Measurements from ENCODE around the gene LYZL1. TPM values are rescaled to one million over a fixed set of nuclear protein-coding genes. Genes with fewer than 3 reads are reported as not detected.

LYZL1 gene
- total RNA-seq, 1 experiment from 2014 or later = not detected

- H3K9me3 Mint-ChIP-seq (ENCODE audit: unreplicated experiment) = peaks cover 14% of the 10 kb centered on the region
- CTCF ChIA-PET = interaction anchor here (0.6 to 1.5 kb wide), 4 partner anchors 30 to 1202 kb away, joined by 3 to 6 read pairs (median 3); no protein-coding TSS in a partner anchor
These were observed 56.5 kb downstream of the LYZL1 start for GRCh38 chr10:29345144-29345909.

GRCh38 chr10:29345910-29346209, 57.0 kb downstream of the LYZL1 start:
- H3K4me1 Mint-ChIP-seq (ENCODE audit: insufficient read depth, unreplicated experiment) = peaks cover 4% of the 10 kb centered on the region
- H3K4me3 Mint-ChIP-seq (ENCODE audit: unreplicated experiment) = no peak overlapping the region
- intact Hi-C loops (cut with micrococcal nuclease) = no loop called here
- H3K9me3 Mint-ChIP-seq (ENCODE audit: unreplicated experiment) = peaks cover 14% of the 10 kb centered on the region
- POLR2A ChIA-PET = no interaction called here
- no TSS peak for BruUV-seq (replicated peaks)
- no peaks in the 10 kb centered on the region for H3K36me3 Mint-ChIP-seq (ENCODE audit: insufficient read depth, unreplicated experiment)
- CTCF ChIA-PET = interaction anchor here (0.6 to 1.5 kb wide), 4 partner anchors 30 to 1201 kb away, joined by 3 to 6 read pairs (median 3); no protein-coding TSS in a partner anchor
- H3K27me3 Mint-ChIP-seq (ENCODE audit: insufficient read depth, unreplicated experiment) = peaks cover 29% of the 10 kb centered on the region
- H3K27ac Mint-ChIP-seq (ENCODE audit: low read depth, unreplicated experiment) = no peak overlapping the region
- no peak for TF ChIP-seq CTCF (IDR thresholded peaks at IDR 0.05; ENCODE audit: unreplicated experiment)
- no peak for DNase-seq (ENCODE audit: unreplicated experiment)

More at GRCh38 chr10:29345144-29345909, 56.5 kb downstream of the LYZL1 start:
- POLR2A ChIA-PET = no interaction called here
- intact Hi-C loops (cut with micrococcal nuclease) = no loop called here
- H3K36me3 Mint-ChIP-seq (ENCODE audit: insufficient read depth, unreplicated experiment) = no peaks in the 10 kb centered on the region
- H3K4me1 Mint-ChIP-seq (ENCODE audit: insufficient read depth, unreplicated experiment) = peaks cover 4% of the 10 kb centered on the region
- H3K27me3 Mint-ChIP-seq (ENCODE audit: insufficient read depth, unreplicated experiment) = peaks cover 26% of the 10 kb centered on the region
- no TSS peak for BruUV-seq (replicated peaks)
- TF ChIP-seq CTCF (IDR thresholded peaks at IDR 0.05; ENCODE audit: unreplicated experiment) = no peak
- no peak for DNase-seq (ENCODE audit: unreplicated experiment)
- no peak overlapping the region for H3K27ac Mint-ChIP-seq (ENCODE audit: low read depth, unreplicated experiment)
- no peak overlapping the region for H3K4me3 Mint-ChIP-seq (ENCODE audit: unreplicated experiment)

- POLR2A ChIA-PET = no interaction called here
- H3K4me1 Mint-ChIP-seq (ENCODE audit: insufficient read depth, unreplicated experiment) = peaks cover 4% of the 10 kb centered on the region
- H3K27ac Mint-ChIP-seq (ENCODE audit: low read depth, unreplicated experiment) = no peak overlapping the region
- CTCF ChIA-PET = interaction anchor here (1.5 kb wide), 1 partner anchor 40 kb away, joined by 3 read pairs; no protein-coding TSS in a partner anchor
- intact Hi-C loops (cut with micrococcal nuclease) = no loop called here
- TF ChIP-seq CTCF (IDR thresholded peaks at IDR 0.05; ENCODE audit: unreplicated experiment) = no peak
- no TSS peak for BruUV-seq (replicated peaks)
- peaks cover 35% of the 10 kb centered on the region for H3K27me3 Mint-ChIP-seq (ENCODE audit: insufficient read depth, unreplicated experiment)
- H3K4me3 Mint-ChIP-seq (ENCODE audit: unreplicated experiment) = no peak overlapping the region
- H3K9me3 Mint-ChIP-seq (ENCODE audit: unreplicated experiment) = peaks cover 14% of the 10 kb centered on the region
- no peak for DNase-seq (ENCODE audit: unreplicated experiment)
- no peaks in the 10 kb centered on the region for H3K36me3 Mint-ChIP-seq (ENCODE audit: insufficient read depth, unreplicated experiment)
These were observed 57.6 kb downstream of the LYZL1 start for GRCh38 chr10:29346296-29347001.

- H3K4me1 Mint-ChIP-seq (ENCODE audit: insufficient read depth, unreplicated experiment) = peaks cover 4% of the 10 kb centered on the region
- H3K27me3 Mint-ChIP-seq (ENCODE audit: insufficient read depth, unreplicated experiment) = peaks cover 50% of the 10 kb centered on the region
- H3K27ac Mint-ChIP-seq (ENCODE audit: low read depth, unreplicated experiment) = no peak overlapping the region
- H3K4me3 Mint-ChIP-seq (ENCODE audit: unreplicated experiment) = no peak overlapping the region
- no peak for TF ChIP-seq CTCF (IDR thresholded peaks at IDR 0.05; ENCODE audit: unreplicated experiment)
- intact Hi-C loops (cut with micrococcal nuclease) = no loop called here
- H3K36me3 Mint-ChIP-seq (ENCODE audit: insufficient read depth, unreplicated experiment) = no peaks in the 10 kb centered on the region
- no TSS peak for BruUV-seq (replicated peaks)
- DNase-seq (ENCODE audit: unreplicated experiment) = no peak
- POLR2A ChIA-PET = interaction anchor here (1.3 kb wide), 1 partner anchor 23 kb away, joined by 3 read pairs; no protein-coding TSS in a partner anchor
- peaks cover 7% of the 10 kb centered on the region for H3K9me3 Mint-ChIP-seq (ENCODE audit: unreplicated experiment)
- CTCF ChIA-PET = no interaction called here
These were observed 60.0 kb downstream of the LYZL1 start for GRCh38 chr10:29348836-29349235.

Measured in MCF 10A (cell line).